Thyroid gland (tissue), 4 donors: ENCODE results near the gene SH3TC1. TPM values are rescaled to one million over a fixed set of nuclear protein-coding genes. Genes with fewer than 3 reads are reported as not detected.

ENCODE experiments used
- DNase-seq, 2 donors: peaks; one replicate each; pipeline ENCODE4 v3.0.0-alpha.2; 2019
- H3K27ac ChIP-seq, 3 donors: fragments of 200-600 bp; sonication (generic); 1 replicate in 2 of 3; 2 replicates in 1 of 3; pipeline ENCODE4 v1.5.1; 2016 to 2019; ENCODE audit warnings: mild to moderate bottlenecking in 1 of 3, moderate library complexity in 1 of 3
- H3K27me3 ChIP-seq: fragments of 200-600 bp; sonication (generic); one replicate; pipeline ENCODE4 v1.5.1; 2019
- H3K36me3 ChIP-seq, 2 donors: fragments of 200-600 bp; sonication (generic); one replicate each; pipeline ENCODE4 v1.5.1; 2016 to 2019
- H3K4me1 ChIP-seq, 2 donors: fragments of 200-600 bp; sonication (generic); one replicate each; pipeline ENCODE4 v1.5.1; 2017 to 2019
- H3K4me3 ChIP-seq, 3 donors: fragments of 200-600 bp; sonication (generic); replicated peaks in 1 of 3; 1 replicate in 2 of 3; 2 replicates in 1 of 3; pipeline ENCODE4 v1.5.1; 2016; ENCODE audit warnings: mild to moderate bottlenecking in 1 of 3
- H3K9me3 ChIP-seq: fragments of 200-600 bp; sonication (generic); one replicate; pipeline ENCODE4 v1.5.1; 2017
- POLR2A ChIP-seq, 2 donors: fragments of 450-650 bp; IDR thresholded peaks; one replicate each; pipeline ENCODE4 v1.6.1; 2017; ENCODE audit warnings: antibody characterized with exemption in 2 of 2, mild to moderate bottlenecking in 2 of 2, moderate library complexity in 1 of 2
- WGBS, 2 donors: methylation state at CpG; one replicate each; pipeline ENCODE4 v1.1.5; 2017; 5-methylcytosine and 5-hydroxymethylcytosine counted together
- intact Hi-C: fragments of 100-400 bp; cut with DNase I; formaldehyde crosslinking; loops from one replicate; pipeline ENCODE4 v1.15.1; 2023
- total RNA-seq, 4 donors: library from RNA; depleted of rRNA; stranded (reverse); fragments of >200 nt; gene quantifications; one replicate each; pipeline ENCODE4 v1.2.3, GENCODE V29; 2016
- TF ChIP-seq, protein P1 (sequence below), 6 experiments: fragments of 200-600 bp in 3 of 6; fragments of 450-650 bp in 3 of 6; sonication (generic) in 3 of 6; IDR thresholded peaks; one replicate each; pipeline ENCODE4 v1.5.1; 2016 to 2019; ENCODE audit warnings: antibody characterized with exemption in 6 of 6, mild to moderate bottlenecking in 2 of 6, inconsistent platforms in 1 of 6, moderate library complexity in 1 of 6

Gene SH3TC1
- total RNA-seq, 4 donors from 2014 or later: 13.5 to 29.5 (median 16.4) TPM

DNA sequence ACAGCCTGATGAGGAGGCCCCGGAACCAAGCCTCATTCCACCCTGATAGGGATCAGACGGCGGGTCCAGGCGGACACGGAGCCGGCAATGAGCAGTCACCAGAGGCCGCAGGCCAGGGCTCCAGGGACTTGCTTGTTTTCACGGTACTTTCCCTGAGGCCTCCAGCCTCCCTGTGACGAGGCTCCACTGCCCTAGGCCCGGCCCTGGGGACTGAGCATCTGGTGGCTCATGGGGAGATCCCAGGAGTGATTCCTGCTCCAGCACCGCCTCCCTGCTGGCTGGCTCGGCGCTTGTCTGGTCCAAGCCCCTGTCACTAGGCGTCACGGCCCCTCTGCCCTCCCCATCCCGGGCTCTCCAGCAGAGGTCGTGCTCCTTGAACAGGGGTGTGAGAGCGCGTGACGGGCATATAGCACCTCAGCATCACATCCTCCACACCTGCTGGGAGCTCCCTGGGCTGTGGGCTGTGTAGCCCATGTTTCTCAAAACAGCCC is 84.6 kb downstream of the SH3TC1 start:
- Histone ChIP-seq H3K9me3 (no peaks in the 10 kb centered on the region), H3K4me3 (no peak overlapping the region), H3K27ac (no peak overlapping the region), H3K4me1 (peaks cover 0 to under 1% of the 10 kb centered on the region in 2 donors), H3K36me3 (no peaks in the 10 kb centered on the region), H3K27me3 (no peaks in the 10 kb centered on the region)
- 73 to 88% methylated on average over 15 to 18 of the region's 20 CpGs for WGBS, 2 donors
- no peak for DNase-seq
- intact Hi-C loops: no loop called here
- no peak for TF ChIP-seq POLR2A (IDR thresholded peaks at IDR 0.05)
- TF ChIP-seq, protein P1, sequence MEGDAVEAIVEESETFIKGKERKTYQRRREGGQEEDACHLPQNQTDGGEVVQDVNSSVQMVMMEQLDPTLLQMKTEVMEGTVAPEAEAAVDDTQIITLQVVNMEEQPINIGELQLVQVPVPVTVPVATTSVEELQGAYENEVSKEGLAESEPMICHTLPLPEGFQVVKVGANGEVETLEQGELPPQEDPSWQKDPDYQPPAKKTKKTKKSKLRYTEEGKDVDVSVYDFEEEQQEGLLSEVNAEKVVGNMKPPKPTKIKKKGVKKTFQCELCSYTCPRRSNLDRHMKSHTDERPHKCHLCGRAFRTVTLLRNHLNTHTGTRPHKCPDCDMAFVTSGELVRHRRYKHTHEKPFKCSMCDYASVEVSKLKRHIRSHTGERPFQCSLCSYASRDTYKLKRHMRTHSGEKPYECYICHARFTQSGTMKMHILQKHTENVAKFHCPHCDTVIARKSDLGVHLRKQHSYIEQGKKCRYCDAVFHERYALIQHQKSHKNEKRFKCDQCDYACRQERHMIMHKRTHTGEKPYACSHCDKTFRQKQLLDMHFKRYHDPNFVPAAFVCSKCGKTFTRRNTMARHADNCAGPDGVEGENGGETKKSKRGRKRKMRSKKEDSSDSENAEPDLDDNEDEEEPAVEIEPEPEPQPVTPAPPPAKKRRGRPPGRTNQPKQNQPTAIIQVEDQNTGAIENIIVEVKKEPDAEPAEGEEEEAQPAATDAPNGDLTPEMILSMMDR (IDR thresholded peaks at IDR 0.05): no peak

DNA sequence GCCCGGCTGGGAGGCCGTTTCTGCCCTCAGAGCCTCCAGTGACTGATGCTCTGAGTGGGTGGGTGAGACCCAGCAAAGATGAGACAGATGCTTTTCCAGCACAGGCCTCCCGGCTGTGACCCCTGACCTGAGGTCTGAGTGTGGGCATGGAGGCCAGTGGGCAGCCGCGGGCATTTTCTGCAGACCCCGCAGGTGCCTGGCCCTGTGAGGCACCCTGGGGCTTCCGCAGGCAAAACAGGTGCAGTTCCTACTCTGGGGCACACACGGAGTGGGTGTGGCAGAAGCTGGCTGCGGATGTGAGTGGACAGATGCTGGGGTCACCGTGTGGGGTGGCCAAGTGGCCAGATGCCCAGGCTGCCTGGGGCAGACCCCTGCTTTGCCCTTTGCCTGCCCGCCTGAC is 85.3 kb downstream of the SH3TC1 start:
- 81 to 97% methylated on average over 4 of the region's 11 CpGs for WGBS, 2 donors
- H3K4me1 ChIP-seq: no peaks in the 10 kb centered on the region
- H3K27me3 ChIP-seq: no peaks in the 10 kb centered on the region
- H3K4me3 ChIP-seq: no peak overlapping the region
- no peak for DNase-seq
- no peak for TF ChIP-seq POLR2A (IDR thresholded peaks at IDR 0.05)
- TF ChIP-seq, protein P1 (IDR thresholded peaks at IDR 0.05): no peak
- no peaks in the 10 kb centered on the region for H3K9me3 ChIP-seq
- H3K27ac ChIP-seq: no peak overlapping the region
- H3K36me3 ChIP-seq: no peaks in the 10 kb centered on the region
- intact Hi-C loops: no loop called here

DNA sequence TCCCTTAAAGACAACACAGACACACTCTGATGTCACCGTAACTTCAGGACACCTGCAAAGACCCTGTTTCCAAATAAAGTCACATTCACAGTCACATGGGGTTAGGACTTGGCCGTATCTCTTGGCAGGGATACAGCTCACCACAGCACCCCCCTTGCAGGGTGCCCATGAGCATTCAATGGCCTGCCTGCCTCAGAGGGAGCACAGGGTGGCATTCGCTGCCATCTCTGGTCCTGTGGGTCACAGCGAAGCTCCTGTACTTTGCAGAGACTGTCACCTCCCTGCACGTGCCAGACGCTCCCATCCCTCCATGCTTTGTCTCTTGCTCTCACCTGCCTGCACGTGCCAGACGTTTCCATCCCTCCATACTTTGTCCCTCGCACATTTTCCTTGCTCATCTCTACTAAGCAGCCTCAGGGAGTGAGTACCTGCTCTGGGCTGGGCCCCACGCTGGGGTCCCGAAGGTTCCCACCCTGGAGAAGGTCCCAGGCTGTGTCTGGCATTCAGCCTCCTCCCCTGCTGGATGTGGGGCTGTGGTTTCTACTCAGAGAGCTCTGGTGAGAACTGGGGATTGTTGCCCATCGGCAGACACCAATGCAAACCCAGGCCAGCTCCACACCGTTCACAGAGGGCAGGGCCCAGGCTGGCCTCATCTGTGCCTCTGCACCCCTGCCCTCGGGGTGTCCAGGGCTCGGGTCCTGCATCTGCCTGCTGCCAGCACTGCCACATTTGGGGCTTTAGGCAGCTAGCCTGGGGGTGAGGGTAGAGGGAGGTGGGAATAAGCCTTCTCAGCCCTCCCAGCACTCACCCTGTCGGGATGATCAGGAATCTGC is 86.3 kb downstream of the SH3TC1 start:
- intact Hi-C loops: no loop called here
- WGBS, 2 donors: 81 to 88% methylated on average over 12 to 13 of the region's 16 CpGs
- Histone ChIP-seq H3K9me3 (no peaks in the 10 kb centered on the region), H3K4me3 (no peak overlapping the region), H3K27me3 (no peaks in the 10 kb centered on the region), H3K36me3 (no peaks in the 10 kb centered on the region), H3K4me1 (no peaks in the 10 kb centered on the region), H3K27ac (no peak overlapping the region)
- DNase-seq: no peak
- TF ChIP-seq, protein P1 (IDR thresholded peaks at IDR 0.05): no peak
- TF ChIP-seq POLR2A (IDR thresholded peaks at IDR 0.05): no peak

DNA sequence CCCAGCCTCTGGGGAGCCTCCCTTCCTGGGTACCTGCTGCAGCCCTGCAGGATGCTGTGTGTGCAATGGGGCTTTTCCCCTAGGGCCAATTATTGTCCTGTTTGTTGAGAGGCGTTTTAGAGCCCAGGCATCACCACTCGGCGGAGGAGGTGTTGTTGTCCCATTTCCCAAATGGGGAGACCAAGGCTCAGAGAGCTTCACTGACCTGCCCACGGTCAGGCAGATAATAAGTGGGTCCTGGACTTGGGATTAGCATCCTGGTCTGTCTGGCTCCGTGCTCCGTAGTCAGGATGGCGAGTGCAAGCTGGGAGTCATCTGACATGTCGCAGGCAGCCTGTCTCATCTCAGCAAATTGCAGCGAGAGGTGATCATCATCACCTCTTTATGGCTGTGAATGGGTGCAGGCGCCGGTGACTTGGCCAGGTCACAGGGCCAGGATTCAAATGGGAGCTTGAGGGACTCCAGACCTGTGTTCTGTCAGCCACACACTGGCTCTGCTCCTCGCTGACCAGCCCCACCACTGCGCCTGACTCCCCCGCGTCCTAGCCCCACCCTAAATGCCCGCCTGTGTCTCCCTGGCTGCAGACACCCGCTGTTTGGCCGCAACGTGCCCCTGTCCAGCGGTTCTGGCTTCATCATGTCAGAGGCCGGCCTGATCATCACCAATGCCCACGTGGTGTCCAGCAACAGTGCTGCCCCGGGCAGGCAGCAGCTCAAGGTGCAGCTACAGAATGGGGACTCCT is 87.1 kb downstream of the SH3TC1 start:
- Histone ChIP-seq H3K36me3 (no peaks in the 10 kb centered on the region), H3K27ac (no peak overlapping the region), H3K9me3 (no peaks in the 10 kb centered on the region), H3K4me3 (no peak overlapping the region), H3K4me1 (no peaks in the 10 kb centered on the region), H3K27me3 (no peaks in the 10 kb centered on the region)
- intact Hi-C loops: no loop called here
- TF ChIP-seq, protein P1 (IDR thresholded peaks at IDR 0.05): no peak
- TF ChIP-seq POLR2A (IDR thresholded peaks at IDR 0.05): no peak
- DNase-seq: no peak
- WGBS, 2 donors: 86 to 92% methylated on average over 19 to 23 of the region's 23 CpGs
